Activated CD8-positive, alpha-beta memory T cell treated with anti-CD3 and anti-CD28 coated beads for 36 hours (primary cell): ENCODE results near the gene KIF24. TPM values are rescaled to one million over a fixed set of nuclear protein-coding genes. Genes with fewer than 3 reads are reported as not detected.
"Not testable (repeated sequence)": the region's sequence is repeated elsewhere in the genome, so short reads cannot be mapped to it uniquely, and the experiment has no call there.

ENCODE experiments used
- CTCF ChIA-PET: fragments of 350-600 bp; sonication (Branson Sonifier 250); formaldehyde crosslinking; loops from one replicate; lab custom pipeline; 2021; ENCODE audit warnings: antibody characterized with exemption; lab: Charles Lee
- POLR2A ChIA-PET: fragments of 350-600 bp; sonication (Branson Sonifier 250); formaldehyde crosslinking; loops from one replicate; lab custom pipeline; 2021; ENCODE audit warnings: antibody characterized with exemption; lab: Charles Lee
- total RNA-seq, 2 experiments: library from RNA; stranded (reverse); gene quantifications; one replicate each; pipeline ENCODE4 v1.2.3, GENCODE V29; 2021

The KIF24 gene
- total RNA-seq, 2 experiments from 2014 or later, result 7.1 to 7.2 TPM

DNA sequence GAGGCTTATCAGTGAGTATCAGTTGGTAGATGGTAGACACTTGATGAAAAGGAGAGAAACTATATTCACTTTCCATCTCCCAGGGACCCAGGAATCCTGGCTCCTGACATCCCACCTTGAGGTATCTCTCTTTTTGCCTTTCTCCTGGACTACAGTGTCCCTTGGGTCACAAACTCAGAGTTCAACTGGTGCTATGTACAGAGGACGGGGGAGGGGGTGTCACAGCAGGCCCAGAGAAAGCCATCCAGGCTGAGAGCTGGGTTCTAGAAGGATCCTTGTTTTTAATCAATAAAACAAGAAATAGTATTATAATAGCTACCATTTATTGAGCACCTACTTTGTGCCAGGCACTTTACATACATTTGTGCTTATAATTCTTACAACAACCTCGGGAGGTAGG is 37.3 kb upstream of the KIF24 start:
- ChIA-PET CTCF (interaction anchor here (1.1 kb wide), 1 partner anchor 9 kb away, joined by 3 read pairs; no protein-coding TSS in a partner anchor), POLR2A (no interaction called here)

DNA sequence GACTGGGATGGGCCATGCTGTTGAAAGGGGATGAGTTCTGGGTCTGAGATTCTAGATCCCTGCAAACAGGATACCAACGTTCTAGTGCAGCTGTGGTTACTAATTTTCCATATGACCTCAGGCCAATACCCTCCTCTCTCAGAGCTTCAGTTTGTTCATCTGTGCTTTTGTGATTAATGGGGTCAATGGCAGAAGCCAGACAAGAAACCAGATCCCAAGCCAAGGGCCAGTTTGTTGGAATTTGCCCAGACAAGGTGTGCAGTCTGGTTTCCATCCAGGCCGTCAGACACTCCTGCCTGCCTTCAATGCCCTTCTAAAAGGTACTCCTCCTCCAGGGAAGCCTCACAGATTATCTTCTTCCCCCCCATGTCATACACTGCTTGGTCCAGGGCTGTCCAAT is 36.2 kb upstream of the KIF24 start:
- ChIA-PET POLR2A (no interaction called here), CTCF (no interaction called here)

DNA sequence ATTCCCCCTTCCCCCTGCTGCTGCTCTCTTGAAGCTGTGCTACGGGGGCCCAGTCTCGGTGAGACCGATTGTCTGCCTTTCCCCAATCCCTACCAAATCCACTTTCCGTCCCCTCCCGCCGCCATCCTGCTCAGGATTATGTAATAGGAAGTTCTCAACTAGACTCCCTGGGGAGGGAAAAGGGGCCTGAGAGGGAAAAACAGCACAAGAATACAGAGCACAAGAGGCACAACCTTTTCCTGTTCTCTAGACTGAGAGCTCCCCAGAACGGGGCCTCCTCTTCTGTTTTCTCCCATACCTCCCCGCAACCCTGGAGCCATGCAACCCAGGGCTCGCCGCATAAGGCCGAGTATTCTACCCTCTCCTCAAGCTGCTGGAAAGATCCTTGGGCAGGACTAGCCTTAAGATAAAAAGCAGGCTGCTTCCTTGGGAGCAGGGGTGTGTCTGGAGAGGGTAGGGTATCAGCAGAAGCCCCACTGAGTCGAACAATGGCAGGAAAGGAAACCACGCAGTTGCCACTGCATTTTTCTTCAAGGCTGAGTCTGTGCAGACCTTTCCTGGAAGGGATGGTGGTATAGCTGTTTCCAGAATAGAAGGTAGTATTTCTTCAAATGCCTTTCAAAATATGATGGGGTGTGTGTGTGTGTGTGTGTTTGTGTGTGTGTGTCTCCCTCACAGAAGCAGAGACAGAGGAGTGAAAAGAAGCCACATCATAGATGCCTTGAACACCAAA is 34.7 kb upstream of the KIF24 start:
- ChIA-PET CTCF (no interaction called here), POLR2A (no interaction called here)

DNA sequence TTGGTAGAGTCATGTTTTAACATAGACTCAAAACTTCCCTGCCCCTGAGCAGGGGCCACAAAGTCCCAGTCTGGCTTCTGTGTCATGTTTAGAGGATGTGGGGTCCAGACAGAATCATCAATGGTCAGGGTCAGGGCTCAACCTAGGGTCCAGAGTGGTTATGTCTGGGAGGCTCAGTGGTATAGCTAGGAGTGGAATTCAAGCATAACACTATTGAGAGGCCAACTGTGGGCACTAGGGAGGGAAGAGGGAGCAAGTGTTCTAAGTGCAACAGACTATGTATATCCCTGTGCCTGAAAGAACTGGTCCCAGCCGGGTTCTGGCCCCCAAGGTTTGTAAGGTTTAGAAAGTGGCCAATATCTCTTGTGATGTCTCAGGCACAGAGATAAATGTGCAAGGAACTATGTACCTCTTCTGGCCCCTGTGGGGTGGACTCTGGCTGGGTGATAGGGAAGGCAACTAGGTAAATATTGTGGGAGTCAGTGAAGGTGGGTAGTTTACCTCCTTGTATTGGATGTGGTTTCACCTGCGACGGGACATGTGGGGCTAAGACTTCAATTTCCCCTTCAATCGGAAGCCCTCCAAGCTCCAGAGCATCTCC is 33.6 kb upstream of the KIF24 start:
- CTCF ChIA-PET, result interaction anchor here (0.8 kb wide), 1 partner anchor 217 kb away, joined by 3 read pairs; no protein-coding TSS in a partner anchor
- POLR2A ChIA-PET, result no interaction called here

DNA sequence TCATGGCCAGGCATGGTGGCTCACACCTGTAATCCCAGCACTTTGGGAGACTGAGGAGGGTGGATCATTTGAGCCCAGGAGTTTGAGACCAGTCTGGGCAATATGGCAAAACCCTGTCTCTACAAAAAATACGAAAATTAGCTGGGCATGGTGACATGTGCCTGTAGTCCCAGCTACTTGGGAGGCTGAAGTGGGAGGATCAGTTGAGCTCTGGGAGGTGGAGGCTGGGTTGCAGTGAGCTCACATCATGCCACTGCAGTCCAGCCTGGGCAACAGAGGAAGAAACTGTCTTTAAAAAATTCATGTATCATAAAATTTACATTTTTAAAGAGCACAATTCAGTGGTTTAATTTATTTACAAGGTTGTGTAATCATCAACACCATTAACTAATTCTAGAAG is 23.9 kb upstream of the KIF24 start:
- CTCF ChIA-PET, result not testable (repeated sequence)
- POLR2A ChIA-PET, result interaction anchor here (0.7 kb wide), 1 partner anchor 186 kb away, joined by 3 read pairs; no protein-coding TSS in a partner anchor

DNA sequence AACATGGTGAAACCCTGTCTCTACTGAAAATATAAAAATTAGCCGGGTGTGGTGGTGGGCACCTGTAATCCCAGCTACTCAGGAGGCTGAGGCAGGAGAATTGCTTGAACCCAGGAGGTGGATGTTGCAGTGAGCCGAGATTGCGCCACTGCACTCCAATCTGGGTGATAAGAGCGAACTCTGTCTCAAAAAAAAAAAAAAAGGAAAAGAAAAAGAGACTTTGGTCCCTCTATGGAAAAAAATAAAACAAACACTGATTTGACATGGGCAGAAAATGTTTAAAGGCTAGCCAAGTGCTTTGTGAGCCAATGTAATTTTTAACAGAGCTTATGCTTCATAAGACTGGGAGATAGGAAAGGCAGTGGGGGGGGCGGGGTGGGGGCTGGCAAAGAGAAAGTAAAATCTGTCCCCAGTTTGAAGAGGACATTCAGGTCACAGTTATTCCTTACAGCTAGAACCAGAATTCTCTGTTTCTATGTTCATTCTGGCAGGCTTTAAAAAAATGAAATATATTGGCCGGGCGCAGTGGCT is 23.1 kb upstream of the KIF24 start:
- CTCF ChIA-PET, result not testable (repeated sequence)
- POLR2A ChIA-PET, result interaction anchor here (0.7 kb wide), 1 partner anchor 186 kb away, joined by 3 read pairs; no protein-coding TSS in a partner anchor

DNA sequence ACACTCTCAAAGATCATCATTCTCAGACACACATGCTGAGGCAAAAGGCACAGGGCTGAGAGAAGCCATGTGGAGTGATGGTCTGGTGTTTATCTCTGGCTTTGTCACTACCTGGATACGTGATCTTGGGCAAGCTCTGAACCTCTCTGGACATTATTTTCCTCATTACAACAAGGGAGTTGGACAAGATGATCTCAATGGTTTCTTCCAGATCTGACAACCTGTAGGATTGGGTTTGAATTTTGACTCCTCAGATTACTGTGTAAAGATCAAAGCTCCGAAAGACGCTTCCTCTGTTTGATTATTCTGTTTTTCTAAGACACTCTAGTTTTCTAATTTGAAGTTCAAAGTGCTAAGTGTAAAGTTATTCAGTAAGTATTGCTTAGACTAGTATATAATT is 20.3 kb upstream of the KIF24 start:
- ChIA-PET POLR2A (no interaction called here), CTCF (no interaction called here)

DNA sequence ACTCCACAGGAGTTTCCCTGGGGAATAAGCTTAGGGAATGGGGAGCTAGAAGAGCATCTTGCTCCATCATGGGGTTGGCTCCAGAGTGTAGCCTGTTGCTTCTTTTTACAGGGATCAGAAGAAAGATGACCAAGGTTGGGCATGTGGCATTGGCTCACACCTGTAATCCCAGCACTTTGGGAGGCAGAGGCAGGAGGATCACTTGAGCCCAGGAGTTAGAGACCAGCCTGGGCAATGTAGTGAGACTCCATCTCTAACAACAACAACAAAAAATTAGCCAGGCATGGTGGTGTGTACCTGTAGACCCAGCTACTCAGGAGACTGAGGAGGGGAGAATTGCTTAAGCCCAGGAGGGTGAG is 18.7 kb upstream of the KIF24 start:
- POLR2A ChIA-PET, result no interaction called here
- CTCF ChIA-PET, result interaction anchor here (0.6 to 0.7 kb wide), 2 partner anchors 301 to 350 kb away, joined by 3 to 5 read pairs; no protein-coding TSS in a partner anchor

DNA sequence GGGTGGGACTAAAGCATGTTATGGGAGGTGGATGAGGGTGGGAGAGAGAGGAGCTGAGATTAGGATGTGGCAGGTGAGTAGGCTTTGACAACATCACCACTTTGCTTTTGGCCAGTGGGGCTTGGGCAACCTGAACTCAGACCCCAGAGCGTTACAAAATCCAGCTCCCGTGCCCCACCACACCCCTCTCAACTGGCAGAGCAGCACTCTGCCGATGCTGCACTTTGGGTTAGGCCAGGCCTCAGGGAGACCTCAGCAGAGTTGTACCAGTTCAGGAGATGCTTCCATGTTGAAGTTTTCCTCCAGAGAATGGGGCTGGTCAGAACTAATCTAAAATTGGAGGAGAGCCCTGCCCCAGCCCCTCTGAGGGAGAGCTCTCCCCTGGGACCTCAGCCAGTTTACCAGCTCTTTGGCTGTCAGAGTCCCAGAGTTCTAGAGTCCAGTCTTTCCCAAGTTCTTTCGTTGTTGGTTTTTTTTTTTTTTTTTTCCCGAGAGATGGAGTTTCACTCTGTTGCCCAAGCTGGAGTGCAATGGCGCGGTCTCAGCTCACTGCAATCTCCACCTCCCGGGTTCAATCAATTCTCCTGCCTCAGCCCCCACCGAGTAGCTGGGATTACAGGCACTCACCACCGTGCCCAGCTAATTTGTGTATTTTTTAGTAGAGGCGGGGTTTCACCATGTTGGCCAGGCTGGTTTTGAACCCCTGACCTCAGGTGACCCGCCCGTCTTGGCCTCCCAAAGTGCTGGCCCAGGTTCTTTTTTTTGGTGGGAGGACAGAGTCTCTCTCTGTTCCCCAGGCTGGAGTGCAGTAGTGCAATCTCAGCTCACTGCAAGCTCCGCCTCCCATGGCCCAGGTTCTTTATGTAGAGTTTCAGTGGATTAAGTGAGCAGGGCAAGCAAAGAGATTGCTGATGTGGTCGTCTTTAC is 18.1 kb upstream of the KIF24 start:
- POLR2A ChIA-PET, result interaction anchor here (0.6 kb wide), 1 partner anchor 30 kb away, joined by 3 read pairs; the partner anchor contains the start of gene MYORG
- CTCF ChIA-PET, result interaction anchor here (0.6 to 0.7 kb wide), 2 partner anchors 301 to 351 kb away, joined by 3 to 5 read pairs; no protein-coding TSS in a partner anchor

DNA sequence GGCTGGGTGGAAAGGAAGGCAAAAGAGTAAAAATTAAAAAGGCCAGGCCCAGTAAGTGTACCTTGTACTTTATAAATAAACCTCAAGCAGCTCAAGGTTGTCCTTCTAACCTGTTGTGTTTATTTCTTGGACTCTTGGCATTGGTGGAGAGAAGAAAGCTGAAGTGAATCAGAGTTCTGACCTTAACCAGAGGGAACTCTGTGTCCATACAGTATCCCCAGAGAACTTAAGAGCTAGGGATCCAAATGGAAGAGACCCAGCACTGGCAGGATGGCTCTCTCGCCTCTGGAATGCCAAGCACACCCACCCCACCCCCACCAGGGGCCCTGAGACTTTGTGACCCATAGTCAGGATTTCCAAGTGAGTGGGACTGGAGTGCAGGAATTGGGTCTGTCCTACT is 14.5 kb upstream of the KIF24 start:
- POLR2A ChIA-PET, result no interaction called here
- CTCF ChIA-PET, result no interaction called here

DNA sequence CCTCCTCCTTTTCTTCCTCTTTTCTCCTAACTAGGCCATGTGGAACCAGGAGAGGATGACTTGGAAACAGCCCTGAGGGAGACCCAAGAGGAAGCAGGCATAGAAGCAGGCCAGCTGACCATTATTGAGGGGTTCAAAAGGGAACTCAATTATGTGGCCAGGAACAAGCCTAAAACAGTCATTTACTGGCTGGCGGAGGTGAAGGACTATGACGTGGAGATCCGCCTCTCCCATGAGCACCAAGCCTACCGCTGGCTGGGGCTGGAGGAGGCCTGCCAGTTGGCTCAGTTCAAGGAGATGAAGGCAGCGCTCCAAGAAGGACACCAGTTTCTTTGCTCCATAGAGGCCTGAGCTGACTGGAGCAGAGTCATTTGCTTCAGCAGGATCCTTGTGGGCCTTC is 14.0 kb upstream of the KIF24 start:
- CTCF ChIA-PET, result no interaction called here
- POLR2A ChIA-PET, result no interaction called here

DNA sequence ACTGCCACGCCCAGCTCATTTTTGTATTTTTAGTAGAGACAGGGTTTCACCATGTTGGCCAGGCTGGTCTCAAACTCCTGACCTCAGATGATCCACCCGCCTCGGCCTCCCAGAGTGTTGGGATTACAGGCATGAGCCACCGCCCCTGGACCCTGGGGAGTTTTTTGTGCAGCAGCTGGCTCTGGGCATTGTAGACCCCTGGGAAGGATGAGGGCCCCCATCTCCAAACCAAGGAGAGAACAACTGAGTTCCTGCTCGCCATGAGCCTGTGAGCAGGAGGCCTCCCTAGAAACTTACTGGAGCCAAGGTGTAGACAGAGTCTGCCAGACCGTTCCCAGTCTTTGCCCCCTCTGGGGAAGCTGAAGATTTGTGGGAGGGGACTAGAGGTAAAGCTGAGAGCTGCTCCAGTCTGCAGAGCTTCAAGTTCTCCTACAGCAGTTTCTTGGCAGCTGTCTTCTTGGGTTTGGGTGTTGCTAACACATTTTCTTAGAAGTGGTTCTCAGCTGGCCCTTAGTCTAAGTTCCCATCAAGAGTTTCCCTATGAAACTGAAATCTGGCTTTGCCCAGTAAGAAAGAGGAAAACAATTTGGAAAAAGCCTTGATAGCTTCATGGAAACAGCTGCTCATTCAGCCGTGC is 12.7 kb upstream of the KIF24 start:
- CTCF ChIA-PET, result interaction anchor here (1.3 kb wide), 1 partner anchor 11 kb away, joined by 3 read pairs; no protein-coding TSS in a partner anchor
- POLR2A ChIA-PET, result no interaction called here

DNA sequence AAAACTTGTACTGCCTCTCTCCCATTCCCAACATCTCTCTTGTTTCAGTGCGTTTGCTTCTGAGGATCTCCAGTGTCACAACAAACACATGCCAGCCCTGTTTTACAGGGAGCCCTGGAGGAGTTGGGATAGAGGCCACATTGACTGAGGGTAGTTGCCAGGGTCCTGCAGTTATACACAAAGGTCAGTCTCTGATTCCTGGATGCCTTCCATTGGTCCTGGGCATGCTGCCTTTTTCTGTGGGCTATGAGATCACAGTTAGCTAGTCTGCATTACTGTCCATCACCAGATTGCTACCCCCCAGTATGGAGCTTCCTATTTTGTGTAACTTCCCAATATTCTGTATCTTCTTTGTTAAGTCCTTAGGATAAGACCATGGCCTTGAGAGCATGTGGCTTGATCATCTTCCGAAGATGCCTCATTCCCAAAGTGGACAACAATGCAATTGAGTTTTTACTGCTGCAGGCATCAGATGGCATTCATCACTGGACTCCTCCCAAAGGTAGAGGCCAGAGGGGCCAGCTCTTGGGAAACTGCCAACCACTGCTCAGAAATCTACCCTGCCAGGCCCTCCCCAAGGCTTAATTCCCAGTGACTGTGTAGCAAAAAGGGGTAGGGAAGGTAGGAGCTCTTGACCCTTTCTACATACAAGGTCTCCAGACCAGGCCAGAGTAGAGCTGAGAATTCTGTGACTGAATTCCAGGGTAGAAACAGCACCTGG is 9.8 kb upstream of the KIF24 start:
- POLR2A ChIA-PET, result interaction anchor here (0.6 kb wide), 1 partner anchor 10 kb away, joined by 6 read pairs; no protein-coding TSS in a partner anchor
- CTCF ChIA-PET, result no interaction called here

DNA sequence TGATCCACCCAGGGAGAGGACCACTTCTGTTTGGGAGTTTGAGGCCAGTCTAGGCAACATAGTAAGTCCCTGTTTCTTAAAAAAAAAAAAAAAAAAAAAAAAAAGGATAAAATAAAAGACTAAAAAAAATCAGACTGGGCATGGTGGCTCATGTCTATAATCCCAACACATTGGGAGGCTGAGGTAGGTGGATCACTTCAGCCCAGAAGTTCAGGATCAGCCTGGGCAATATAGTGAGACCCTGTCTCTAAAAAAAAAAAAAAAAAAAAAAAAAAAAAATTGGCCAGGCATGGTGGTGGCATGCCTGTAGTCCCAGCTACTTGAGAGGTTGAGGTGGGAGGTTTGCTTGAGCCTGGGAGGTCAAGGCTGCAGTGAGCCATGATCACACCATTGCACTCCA is 9.0 kb upstream of the KIF24 start:
- CTCF ChIA-PET, result interaction anchor here (1.2 kb wide), 1 partner anchor 254 kb away, joined by 3 read pairs; no protein-coding TSS in a partner anchor

DNA sequence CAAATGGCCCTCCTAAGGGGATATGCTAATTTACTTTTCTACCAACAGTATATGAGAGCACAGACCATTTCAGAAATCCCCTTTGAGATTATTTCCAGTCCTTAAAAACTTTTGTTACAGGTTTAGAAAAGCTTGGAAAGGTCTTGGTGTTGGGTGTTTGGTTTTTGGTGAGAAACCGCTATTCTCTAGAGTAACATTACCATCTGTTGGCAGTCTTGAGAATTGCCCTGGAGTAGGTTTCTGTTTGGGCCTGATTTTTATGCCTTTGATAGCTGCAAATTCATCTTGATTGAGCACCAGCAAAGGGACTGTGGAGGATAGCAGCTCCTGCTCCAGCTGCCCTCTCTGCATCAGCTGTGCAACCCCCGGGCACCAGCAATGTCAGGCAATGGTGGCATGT is 8.3 kb upstream of the KIF24 start:
- CTCF ChIA-PET, result interaction anchor here (1.2 kb wide), 1 partner anchor 254 kb away, joined by 3 read pairs; no protein-coding TSS in a partner anchor
- POLR2A ChIA-PET, result no interaction called here

More for the DNA sequence above, 9.0 kb upstream of the KIF24 start:
- POLR2A ChIA-PET, result interaction anchor here (0.6 kb wide), 2 partner anchors 10 to 154 kb away, joined by 4 to 6 read pairs; no protein-coding TSS in a partner anchor

DNA sequence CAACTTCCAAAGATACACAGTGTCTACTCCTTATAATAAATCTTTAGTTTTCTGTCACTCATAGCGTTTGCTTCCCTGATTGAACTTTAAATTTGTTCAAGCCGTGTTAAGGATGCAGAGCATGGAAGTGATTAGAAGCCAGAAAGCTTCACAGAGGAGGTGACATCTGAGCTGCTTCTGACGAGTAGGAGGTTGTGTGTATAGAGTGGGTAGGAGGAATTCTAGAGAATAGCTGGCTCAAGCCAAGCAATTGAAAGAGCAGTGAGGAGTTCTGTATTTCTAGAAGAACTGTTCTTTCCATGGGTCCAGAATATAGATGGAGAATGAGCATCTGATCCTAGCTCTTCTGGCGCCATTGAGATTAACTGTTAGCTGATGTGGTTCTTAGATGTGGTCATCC is 6.3 kb upstream of the KIF24 start:
- ChIA-PET CTCF (interaction anchor here (1.5 to 1.7 kb wide), 2 partner anchors 43 to 82 kb away, joined by 3 to 5 read pairs; no protein-coding TSS in a partner anchor), POLR2A (no interaction called here)

DNA sequence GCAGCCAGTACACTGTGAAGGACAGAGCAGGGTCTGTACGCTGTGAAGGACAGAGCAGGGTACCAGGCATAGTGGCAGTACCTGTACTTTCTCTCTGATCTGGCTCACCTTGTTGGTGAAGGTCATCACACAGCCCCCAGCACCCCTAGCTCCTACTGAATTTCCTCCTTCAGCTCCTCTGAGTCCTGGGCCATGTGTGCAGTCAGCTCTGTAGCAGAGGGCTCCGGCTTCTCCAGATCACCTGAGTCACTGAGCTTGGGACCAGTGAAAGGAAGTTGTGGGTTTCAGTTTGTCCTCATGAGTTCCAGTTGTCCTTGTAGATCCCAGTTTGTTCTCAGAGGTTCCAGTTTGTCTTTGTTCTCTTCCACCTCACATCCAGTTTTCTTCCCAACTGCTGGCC is 5.8 kb upstream of the KIF24 start:
- CTCF ChIA-PET, result interaction anchor here (1.1 to 1.7 kb wide), 4 partner anchors 39 to 213 kb away, joined by 3 to 5 read pairs (median 4); no protein-coding TSS in a partner anchor
- POLR2A ChIA-PET, result no interaction called here
